Measurements from ENCODE around the gene ACTRT3.

ACTRT3 gene

GRCh38 chr3:169812332-169813235 is 43.2 kb upstream of the ACTRT3 start, which contains the start of the genes LRRC34 and LRRIQ4:
TSS of gene LRRC34 (minus strand) at chr3:169812904. CDS start at chr3:169812548, 356 bp downstream.
TSS of gene LRRIQ4 (plus strand) at chr3:169812870. CDS start at chr3:169821922, 9,052 bp downstream.
- peak; percentile 80 for DNase-seq (ENCODE audit: extremely low spot score)
- CTCF ChIA-PET = interaction anchor here (0.7 to 2.4 kb wide), 10 partner anchors 9 to 166 kb away, joined by 3 to 11 read pairs (median 4); partner anchors contain the start of gene MYNN
- TF ChIP-seq CTCF (IDR thresholded peaks at IDR 0.05; ENCODE audit: control extremely low read depth, extremely low read depth, low read depth, missing control alignments) = no peak
- POLR2A ChIA-PET = interaction anchor here (0.6 to 1.0 kb wide), 2 partner anchors 11 to 28 kb away, joined by 3 to 6 read pairs; no protein-coding TSS in a partner anchor

GRCh38 chr3:169811631-169812331 is 42.4 kb upstream of the ACTRT3 start:
- peak; percentile 32 for DNase-seq (ENCODE audit: extremely low spot score)
- ChIA-PET POLR2A (interaction anchor here (1.0 kb wide), 1 partner anchor 10 kb away, joined by 3 read pairs; no protein-coding TSS in a partner anchor), CTCF (interaction anchor here (0.7 to 2.4 kb wide), 10 partner anchors 8 to 167 kb away, joined by 3 to 11 read pairs (median 4); partner anchors contain the start of gene MYNN)
- TF ChIP-seq CTCF (IDR thresholded peaks at IDR 0.05; ENCODE audit: control extremely low read depth, extremely low read depth, low read depth, missing control alignments) = no peak

- ChIA-PET POLR2A (no interaction called here), CTCF (interaction anchor here (0.8 to 1.5 kb wide), 3 partner anchors 16 to 25 kb away, joined by 3 to 4 read pairs (median 3); no protein-coding TSS in a partner anchor)
- TF ChIP-seq CTCF (IDR thresholded peaks at IDR 0.05; ENCODE audit: control extremely low read depth, extremely low read depth, low read depth, missing control alignments) = no peak
- no peak for DNase-seq (ENCODE audit: extremely low spot score)
Measured at GRCh38 chr3:169809230-169809795, 40.0 kb upstream of the ACTRT3 start.

- POLR2A ChIA-PET = no interaction called here
- CTCF ChIA-PET = no interaction called here
Measured at GRCh38 chr3:169804681-169805080, 35.3 kb upstream of the ACTRT3 start.

GRCh38 chr3:169792359-169792758 is 23.0 kb upstream of the ACTRT3 start:
- ChIA-PET POLR2A (no interaction called here), CTCF (interaction anchor here (1.2 to 1.5 kb wide), 2 partner anchors 8 to 16 kb away, joined by 4 to 5 read pairs; no protein-coding TSS in a partner anchor)
- TF ChIP-seq CTCF (IDR thresholded peaks at IDR 0.05; ENCODE audit: control extremely low read depth, extremely low read depth, low read depth, missing control alignments) = no peak
- DNase-seq (ENCODE audit: extremely low spot score) = no peak

More at GRCh38 chr3:169804681-169805080, 35.3 kb upstream of the ACTRT3 start:
- DNase-seq (ENCODE audit: extremely low spot score) = no peak
- no peak for TF ChIP-seq CTCF (IDR thresholded peaks at IDR 0.05; ENCODE audit: control extremely low read depth, extremely low read depth, low read depth, missing control alignments)
